T-helper 22 cell (primary cell): ENCODE results near the gene GALNT4.
A peak's percentile ranks its signal among the peaks of the same experiment; 100 is the strongest.

Source experiments
- DNase-seq: peaks from one replicate; pipeline ENCODE4 v3.0.0-alpha.2; 2020; ENCODE audit warnings: low read depth

The GALNT4 gene

GRCh38 chr12:89529738-89530137 lies 5.1 kb upstream of the GALNT4 start:
- no peak for DNase-seq

- DNase-seq: no peak
These were observed 3.8 kb upstream of the GALNT4 start for GRCh38 chr12:89528434-89528833.

GRCh38 chr12:89525824-89526770 lies 1.5 kb upstream of the GALNT4 start, which contains the start of gene POC1B:
TSS of gene POC1B (minus strand) at chr12:89526047. CDS start at chr12:89525895, 152 bp downstream.
- peak; percentile 34 for DNase-seq

DNA sequence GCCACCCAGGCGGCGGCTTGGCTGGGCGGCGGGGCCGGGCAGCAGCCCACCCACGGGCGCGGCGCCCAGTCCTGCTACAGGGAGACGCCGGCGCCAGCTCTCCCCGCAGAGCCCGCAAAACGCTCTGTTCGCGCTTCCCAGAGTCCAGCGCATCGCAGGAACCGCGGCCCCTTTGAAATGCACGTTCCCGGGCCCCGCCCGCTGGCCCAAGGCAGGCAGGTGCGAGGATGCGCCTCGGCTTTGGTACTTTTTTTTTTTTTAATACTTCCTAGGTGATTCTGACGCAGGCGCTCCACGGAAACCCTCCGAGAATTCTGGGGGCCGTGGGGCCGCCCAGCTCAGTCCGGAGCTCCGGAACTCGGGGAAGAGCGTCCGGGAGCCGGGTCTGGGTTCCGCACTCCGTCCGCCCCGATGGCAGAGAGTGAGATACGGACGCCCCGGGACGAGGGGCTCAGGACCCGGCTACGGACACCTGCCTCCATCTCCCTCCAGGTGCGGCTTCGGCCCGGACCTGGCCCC lies 768 bp upstream of the GALNT4 start:
- peak; percentile 25 for DNase-seq

GRCh38 chr12:89523843-89524540 lies 604 bp downstream of the GALNT4 start:
- DNase-seq: no peak

GRCh38 chr12:89523393-89523792 lies 1.2 kb downstream of the GALNT4 start:
- DNase-seq: no peak

DNA sequence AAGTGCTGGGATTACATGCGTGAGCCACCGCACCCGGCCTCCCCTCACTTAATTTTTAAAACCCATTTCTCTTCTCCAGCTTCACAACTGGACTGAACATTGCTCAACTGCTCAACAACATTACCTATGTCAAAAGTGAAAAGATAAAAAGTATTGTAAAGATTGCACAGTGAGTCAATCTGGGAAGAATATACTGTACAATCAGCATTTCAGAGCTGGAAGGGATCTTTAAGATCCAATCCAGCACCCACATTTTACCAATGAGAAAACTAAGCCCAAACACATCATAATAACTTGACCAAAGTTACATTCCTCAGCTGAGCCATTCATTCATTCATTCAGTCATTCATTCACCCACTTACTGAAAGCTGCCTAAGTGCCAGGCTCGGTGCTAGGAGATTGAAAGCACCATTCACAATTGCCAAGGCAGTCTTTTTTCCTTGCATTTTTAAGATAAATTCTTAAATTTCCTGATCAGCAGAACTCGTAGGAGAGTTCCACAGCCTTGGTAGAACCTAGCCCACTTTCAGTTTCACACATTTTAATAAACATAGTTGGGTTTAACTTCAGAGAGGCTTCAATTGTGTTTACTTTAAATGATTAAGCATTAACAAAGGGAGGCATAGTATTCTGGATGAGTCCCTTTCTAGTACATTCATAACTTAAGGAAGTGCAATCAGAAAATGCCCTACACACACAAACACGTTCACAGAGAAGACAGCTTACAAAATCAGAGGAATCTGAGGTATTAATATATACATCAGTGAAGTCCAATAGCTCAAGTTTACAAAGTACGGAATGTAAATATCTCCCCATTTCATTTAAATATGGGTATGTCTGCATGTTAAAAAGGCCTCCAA lies 3.0 kb downstream of the GALNT4 start:
- DNase-seq: no peak

GRCh38 chr12:89517720-89518119 lies 6.9 kb downstream of the GALNT4 start:
- no peak for DNase-seq

DNA sequence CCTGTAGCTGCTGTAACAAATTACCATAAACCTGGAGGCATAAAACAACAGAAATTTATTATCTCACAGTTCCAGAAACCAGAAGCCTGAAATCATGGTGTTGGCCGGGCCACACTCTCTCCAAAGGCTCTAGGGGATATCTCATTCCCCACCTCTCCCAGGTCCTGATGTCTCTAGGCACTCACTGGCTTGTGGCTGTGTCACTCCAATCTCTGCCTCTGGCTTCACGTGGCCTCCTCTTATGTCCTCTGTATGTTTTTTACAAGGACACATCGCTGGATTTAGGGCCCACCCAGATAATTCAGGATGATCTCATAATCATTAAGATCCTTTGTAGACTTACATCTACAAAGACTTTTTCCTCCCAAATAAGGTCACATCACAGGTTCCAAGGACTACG lies 8.0 kb downstream of the GALNT4 start:
- DNase-seq: no peak

GRCh38 chr12:89514751-89515150 lies 9.8 kb downstream of the GALNT4 start:
- DNase-seq: no peak

DNA sequence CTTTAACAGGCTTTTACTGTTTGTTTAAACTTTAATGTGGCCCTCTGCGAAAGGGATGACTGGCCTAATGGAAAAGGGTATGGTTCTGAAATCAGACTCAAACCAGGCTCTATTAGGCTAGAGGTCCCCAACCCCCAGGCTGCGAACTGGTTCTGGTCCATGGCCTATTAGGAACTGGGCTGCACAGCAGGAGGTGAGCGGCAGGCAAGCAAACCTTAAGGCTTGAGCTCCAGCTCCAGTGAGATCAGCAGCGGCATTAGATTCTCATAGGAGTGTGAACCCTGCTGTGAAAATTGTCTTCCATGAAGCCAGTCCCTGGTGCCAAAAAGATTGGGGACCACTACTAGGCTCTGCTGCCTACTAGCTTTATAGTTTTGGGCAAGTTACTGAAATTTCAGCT lies 11.1 kb downstream of the GALNT4 start:
- DNase-seq: no peak

- no peak for DNase-seq
These were observed 17.4 kb downstream of the GALNT4 start for GRCh38 chr12:89507015-89507824.

- no peak for DNase-seq
These were observed 18.5 kb downstream of the GALNT4 start for GRCh38 chr12:89506050-89506449.

DNA sequence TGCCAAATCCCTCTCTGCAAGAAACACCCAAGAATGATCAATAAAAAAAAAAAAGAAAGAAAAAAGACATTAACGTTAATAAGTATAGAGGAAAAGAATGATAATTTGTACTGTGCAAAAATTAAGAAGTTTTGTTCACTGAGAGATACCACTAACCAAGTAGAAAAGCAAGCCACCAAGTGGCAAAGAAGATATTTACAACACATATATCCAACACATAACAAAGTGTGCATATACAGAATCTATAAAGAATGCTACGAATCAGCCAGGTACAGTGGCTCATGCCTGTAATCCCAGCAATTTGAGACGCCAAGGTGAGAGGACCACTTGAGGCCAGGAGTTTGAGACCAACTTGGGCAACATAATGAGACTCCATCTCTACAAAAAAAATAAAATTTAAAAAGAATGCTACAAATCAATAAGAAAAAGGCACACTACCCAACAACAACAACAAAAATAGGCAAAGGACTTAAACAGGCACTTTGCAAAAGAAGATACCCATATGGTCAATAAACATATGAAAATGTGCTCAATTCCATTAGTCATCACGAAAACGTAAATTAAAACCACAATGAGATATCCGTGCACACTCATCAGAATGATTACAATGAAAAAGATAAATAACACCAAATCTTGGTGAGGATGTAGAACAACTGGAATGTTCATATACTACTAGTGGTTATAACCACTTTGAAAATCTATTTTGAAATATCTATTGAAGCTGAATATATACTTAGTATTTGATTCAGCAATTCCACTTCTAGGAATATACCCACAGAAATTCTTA lies 19.8 kb downstream of the GALNT4 start:
- no peak for DNase-seq

GRCh38 chr12:89501793-89502192 lies 22.8 kb downstream of the GALNT4 start:
- no peak for DNase-seq

DNA sequence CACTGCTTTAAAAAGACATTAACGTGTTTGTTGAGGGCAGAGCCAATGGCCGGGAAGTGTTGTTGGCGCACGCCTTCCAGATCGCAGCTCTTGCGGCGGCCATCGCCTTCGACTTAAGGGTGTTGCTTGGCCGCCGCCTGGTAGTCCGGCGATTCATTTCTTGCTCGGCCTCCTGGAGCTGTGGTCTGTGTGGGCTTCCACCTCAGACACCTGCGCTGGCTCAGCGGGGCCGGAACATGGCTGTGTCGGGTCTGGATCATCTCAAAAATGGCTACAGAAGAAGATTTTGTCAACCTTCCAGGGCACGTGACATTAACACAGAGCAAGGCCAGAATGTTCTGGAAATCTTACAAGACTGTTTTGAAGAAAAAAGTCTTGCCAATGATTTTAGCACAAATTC lies 24.7 kb downstream of the GALNT4 start:
- no peak for DNase-seq

DNA sequence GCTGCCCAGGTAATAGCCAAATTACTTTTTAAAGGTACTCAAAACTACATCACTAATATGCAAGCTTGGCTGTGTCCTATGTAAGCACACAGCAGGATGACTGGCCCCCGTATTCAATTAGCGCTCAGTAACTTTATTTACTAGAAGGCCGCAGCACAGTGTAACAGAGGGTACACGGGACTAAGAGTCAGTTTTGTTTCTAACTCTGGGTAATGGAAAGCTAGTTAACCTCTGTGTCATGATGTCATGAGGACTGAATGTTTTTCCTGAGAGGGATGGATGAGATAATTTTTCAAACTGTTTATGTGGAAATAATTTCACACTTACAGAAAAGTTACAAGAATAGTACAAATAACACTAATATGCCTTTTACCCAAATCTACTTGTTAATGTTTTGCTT lies 27.1 kb downstream of the GALNT4 start:
- no peak for DNase-seq

GRCh38 chr12:89497005-89497404 lies 27.6 kb downstream of the GALNT4 start:
- no peak for DNase-seq

- no peak for DNase-seq
These were observed 30.0 kb downstream of the GALNT4 start for GRCh38 chr12:89494411-89495231.
